GM19239 (cell line): Measurements from ENCODE around the gene USP34.
"Not testable (repeated sequence)": the region's sequence is repeated elsewhere in the genome, so short reads cannot be mapped to it uniquely, and the experiment has no call there.

Experiments used
- DNase-seq: peaks from one replicate; pipeline ENCODE4 v3.0.0; 2011; ENCODE audit warnings: low spot score; ENCODE audit not compliant: insufficient read length
- FAIRE-seq: peaks from 2 replicates; lab custom pipeline; 2011; peaks lifted over from hg19 to GRCh38; lab: Jason Lieb, UNC

The USP34 gene

DNA sequence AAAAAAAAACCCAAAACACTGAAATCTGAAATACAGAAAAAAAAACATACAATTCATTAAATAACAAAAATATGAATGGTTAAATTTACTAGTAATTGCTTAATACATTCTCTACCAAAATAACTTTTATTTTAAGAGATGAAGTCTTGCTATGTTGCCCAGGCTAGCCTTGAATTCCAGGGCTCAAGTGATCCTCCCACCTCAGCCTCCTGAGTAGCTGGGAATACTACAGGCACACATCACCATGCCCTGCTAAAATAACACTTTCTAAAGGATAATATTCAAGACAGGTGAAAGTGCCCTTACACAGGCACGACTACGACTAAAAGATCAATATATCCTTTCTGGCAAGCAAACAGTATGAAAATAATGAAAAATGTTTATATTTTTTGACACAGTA lies 9.5 kb downstream of the USP34 start:
- FAIRE-seq (no peak), DNase-seq (no peak)

- DNase-seq, result no peak
- no peak for FAIRE-seq
Measured at GRCh38 chr2:61460163-61460562, 10.7 kb downstream of the USP34 start.

- no peak for FAIRE-seq
- no peak for DNase-seq
Measured at GRCh38 chr2:61456746-61457420, 14.0 kb downstream of the USP34 start.

GRCh38 chr2:61456070-61456745 lies 14.7 kb downstream of the USP34 start:
- DNase-seq, result no peak
- no peak for FAIRE-seq

- not testable (repeated sequence) for DNase-seq, FAIRE-seq
Measured at GRCh38 chr2:61454972-61455371, 15.9 kb downstream of the USP34 start.

GRCh38 chr2:61454383-61454782 lies 16.5 kb downstream of the USP34 start:
- no peak for FAIRE-seq

GRCh38 chr2:61452392-61452791 lies 18.5 kb downstream of the USP34 start:
- FAIRE-seq (no peak), DNase-seq (no peak)

More at GRCh38 chr2:61454383-61454782, 16.5 kb downstream of the USP34 start:
- no peak for DNase-seq

DNA sequence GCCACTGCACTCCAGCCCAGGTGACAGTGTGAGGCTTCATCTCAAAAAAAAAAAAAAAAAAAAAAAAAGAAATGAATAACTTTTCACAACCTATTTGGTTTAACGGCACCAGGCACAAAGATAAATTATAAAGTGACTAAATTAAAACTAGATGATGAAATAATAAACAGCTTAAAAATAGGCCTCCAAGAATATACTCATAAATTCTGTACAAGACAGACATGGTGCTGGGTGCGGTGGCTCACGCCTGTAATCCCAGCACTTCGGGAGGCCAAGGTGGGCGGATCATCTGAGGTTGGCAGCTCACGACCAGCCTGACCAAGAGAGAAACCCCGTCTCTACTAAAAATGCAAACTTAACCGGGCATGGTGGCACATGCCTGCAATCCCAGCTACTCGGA lies 19.7 kb downstream of the USP34 start:
- no peak for DNase-seq
- FAIRE-seq, result no peak

DNA sequence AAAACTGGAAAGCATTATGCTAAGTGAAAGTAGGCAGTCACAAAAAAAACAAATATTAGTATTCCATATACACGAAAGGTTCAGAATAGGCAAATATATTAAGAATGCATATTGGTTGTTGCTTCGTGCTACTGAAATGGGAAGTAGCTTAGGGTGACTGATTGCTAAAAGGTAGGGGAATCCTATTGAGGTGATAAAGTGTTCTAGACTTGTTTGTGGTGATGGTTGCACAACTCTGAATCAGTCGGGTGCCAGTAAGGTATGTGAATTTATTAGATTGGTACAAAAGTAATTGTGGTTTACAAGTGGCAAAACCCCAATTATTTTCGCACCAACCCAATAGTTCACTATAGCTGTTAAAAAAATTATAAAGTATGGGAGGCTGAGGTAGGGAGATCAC lies 20.7 kb downstream of the USP34 start:
- DNase-seq, result no peak

GRCh38 chr2:61448229-61448628 lies 22.7 kb downstream of the USP34 start:
- no peak for FAIRE-seq
- no peak for DNase-seq

More for the DNA sequence above, 20.7 kb downstream of the USP34 start:
- no peak for FAIRE-seq

GRCh38 chr2:61446971-61447370 lies 23.9 kb downstream of the USP34 start:
- FAIRE-seq, DNase-seq: not testable (repeated sequence)

- DNase-seq (peak; percentile 21), FAIRE-seq (peak; percentile 89)
Measured at GRCh38 chr2:61443342-61444041, 27.4 kb downstream of the USP34 start.

DNA sequence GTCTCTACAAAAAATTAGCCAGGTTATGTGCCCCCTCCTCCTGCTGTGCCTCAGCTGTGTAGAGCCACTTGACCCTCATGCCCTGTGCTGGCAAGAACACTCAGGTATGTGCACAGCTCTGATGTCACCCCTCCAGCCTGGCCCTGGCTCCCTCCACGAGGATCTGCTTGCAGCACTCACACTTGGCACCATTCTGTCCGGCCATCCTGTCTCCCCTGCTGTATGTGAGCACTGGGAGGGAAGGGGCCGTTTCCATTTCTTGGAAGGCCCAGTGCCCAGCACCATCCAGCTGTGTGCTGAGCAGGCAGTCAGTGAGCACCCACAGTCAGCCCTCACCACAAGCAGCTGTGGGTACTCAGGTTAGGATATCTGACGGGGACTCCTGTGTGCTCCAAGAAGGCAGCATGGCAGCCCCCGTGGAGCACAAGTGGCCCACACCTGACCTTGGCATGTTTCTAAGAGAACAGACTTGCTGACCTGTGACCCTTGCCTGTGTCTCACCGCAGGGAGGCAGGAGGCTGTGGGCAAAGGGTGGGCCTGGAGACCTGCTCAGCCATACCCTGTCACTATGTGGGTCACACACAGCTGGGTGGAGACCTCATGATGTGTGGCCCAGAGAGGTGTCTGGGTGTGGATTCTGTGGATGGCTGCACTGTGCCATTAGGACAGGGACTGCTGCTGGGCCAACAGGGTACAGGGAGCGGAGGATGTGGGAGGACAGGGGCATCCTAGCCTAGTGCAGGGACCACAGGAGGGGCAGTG lies 31.5 kb downstream of the USP34 start:
- FAIRE-seq (no peak), DNase-seq (no peak)

DNA sequence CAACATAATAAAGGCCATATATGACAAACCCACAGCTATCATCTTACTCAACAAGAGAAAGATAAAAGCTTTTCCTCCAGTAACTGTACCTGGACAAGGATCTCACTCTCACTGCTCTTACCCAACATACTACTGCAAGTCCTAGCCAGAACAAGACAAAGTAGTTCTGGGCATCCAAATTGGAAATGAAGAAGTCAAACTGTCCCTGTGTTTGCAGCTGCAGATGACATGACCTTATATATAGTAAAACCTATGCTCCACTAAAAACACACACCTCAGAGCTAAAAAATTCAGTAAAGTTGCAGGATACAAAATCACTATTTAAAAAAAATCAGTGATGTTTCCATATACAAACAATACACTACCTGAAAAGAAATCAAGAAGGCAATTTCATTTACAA lies 32.2 kb downstream of the USP34 start:
- DNase-seq (no peak), FAIRE-seq (no peak)

GRCh38 chr2:61437170-61437569 lies 33.7 kb downstream of the USP34 start:
- FAIRE-seq (no peak), DNase-seq (no peak)

DNA sequence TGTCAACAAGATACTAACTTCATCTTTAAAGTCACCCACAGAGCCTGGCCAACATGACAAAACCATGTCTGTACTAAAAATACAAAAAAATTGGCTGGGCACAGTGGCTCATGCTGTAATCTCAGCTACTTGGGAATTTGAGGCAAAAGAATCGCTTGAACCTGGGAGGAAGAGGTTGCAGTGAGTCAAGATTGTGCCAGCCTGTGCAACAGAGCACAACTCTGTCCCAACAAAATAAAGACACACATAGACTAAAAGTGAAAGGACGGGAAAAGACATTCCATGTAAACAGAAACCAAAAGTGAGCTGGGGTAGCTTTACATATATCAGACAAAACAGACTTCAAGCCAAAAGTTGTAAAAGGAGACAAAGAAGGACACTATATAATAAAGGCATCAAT lies 34.8 kb downstream of the USP34 start:
- DNase-seq (no peak), FAIRE-seq (no peak)

DNA sequence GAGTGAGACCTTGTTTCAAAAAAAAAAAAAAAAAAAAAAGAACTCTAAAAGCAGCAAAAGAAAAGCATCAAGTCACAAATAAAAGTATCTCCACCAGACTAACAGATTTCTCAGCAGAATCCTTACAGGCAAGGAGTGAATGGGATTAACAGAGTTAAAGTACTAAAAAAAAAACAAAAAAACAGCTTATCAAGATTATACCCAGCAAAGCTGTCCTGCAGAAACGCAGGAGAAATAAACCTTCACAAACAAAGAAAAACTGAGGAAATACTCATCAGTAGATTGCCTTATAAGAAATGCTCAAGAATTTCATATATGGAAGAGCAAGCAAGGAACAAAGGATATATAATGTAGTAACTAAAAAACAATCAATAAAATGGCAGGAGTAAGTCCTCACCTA lies 35.6 kb downstream of the USP34 start:
- FAIRE-seq (no peak), DNase-seq (no peak)

- DNase-seq, result no peak
- FAIRE-seq, result peak; percentile 63
Measured at GRCh38 chr2:61434314-61434713, 36.6 kb downstream of the USP34 start.

DNA sequence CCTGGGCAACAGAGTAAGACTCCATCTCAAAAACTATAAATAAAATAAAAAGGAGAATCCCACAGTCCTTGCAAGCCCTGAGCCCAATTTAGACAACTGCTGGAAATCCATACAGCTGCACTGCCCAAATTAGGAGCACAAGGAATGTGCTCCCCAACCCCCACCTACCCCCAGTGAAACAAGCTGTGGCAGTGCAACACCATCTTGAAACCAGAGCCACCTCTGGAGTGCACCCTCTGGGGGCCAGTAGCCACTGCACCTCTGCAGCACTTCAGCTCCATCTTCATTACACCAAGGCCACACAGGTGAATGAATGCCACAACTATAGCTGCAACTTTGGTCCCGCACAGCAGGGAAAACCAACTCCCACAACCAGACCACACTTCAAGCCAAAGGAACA lies 37.3 kb downstream of the USP34 start:
- DNase-seq (no peak), FAIRE-seq (no peak)

DNA sequence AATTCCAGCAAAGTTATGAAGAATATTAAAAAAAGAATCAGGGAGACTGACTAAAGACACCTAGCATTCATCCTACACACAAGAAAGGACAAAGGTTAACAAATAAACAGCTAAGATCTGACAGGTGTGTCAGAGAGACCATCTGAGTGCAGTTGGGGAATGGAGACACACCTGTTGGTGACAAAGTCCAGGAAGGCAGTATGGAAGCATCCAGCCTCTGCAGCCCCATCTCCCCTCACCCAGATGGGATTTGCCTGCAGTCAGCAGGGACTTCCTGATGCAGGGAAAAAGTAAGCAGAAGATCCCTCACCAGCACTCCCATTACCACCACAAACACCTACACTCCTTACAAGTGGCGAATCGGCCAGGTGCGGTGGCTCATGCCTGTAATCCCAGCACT lies 37.9 kb downstream of the USP34 start:
- DNase-seq, result no peak
- FAIRE-seq, result no peak

GRCh38 chr2:61431345-61431744 lies 39.5 kb downstream of the USP34 start:
- DNase-seq (no peak), FAIRE-seq (no peak)
